ENCODE results near the gene WDR33.

DNA sequence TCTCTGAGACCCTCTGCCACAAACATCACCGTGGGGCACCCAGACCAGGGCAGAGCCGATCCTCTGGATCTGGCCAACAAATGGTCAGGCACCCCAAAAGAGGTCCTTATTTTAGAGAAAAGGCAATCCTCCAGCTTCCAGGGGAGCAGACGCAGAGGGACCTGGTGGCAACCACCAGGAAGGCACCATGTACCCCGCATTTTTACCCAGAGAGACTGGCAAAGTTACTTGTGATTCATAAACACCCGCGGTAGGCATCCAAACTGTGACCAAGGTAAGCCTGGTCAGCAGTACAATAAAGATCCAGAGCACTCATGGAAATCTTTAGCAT lies 146.1 kb downstream of the WDR33 start:
- TF ChIP-seq GATA3 (IDR thresholded peaks at IDR 0.05; ENCODE audit: low read depth, low read length) (no peak), GATA2 (IDR thresholded peaks at IDR 0.05; ENCODE audit: low read depth, low read length) (no peak)

Data from SH-SY5Y (cell line).